HUDEP-2 (cell line): ENCODE results near the gene PTPN22.
A peak's percentile ranks its signal among the peaks of the same experiment; 100 is the strongest.

Experiments
- DNase-seq, 76 experiments: peaks; one replicate each; lab custom pipeline; 2025; ENCODE audit not compliant: unreplicated experiment in 76 of 76; lab: John Stamatoyannopoulos, UW

Gene PTPN22

DNA sequence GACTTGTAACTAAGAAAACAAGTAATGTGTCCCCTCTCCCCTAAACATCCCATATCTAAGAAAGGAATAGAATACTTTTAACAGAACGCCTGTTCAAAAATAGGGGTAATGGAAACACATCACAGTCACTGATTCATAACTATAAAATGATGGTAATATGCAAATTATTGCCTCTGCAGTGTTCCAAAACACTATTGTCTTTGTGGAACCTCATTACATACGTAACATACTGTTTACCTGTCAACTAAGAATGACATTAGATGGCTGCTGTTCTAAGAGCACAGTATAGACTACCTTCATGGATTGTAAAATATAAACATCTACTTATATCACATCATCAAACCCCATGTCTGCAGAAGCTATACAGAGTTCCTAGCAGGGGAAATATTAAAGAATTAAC lies 19.3 kb upstream of the PTPN22 start:
- no peak for DNase-seq

DNA sequence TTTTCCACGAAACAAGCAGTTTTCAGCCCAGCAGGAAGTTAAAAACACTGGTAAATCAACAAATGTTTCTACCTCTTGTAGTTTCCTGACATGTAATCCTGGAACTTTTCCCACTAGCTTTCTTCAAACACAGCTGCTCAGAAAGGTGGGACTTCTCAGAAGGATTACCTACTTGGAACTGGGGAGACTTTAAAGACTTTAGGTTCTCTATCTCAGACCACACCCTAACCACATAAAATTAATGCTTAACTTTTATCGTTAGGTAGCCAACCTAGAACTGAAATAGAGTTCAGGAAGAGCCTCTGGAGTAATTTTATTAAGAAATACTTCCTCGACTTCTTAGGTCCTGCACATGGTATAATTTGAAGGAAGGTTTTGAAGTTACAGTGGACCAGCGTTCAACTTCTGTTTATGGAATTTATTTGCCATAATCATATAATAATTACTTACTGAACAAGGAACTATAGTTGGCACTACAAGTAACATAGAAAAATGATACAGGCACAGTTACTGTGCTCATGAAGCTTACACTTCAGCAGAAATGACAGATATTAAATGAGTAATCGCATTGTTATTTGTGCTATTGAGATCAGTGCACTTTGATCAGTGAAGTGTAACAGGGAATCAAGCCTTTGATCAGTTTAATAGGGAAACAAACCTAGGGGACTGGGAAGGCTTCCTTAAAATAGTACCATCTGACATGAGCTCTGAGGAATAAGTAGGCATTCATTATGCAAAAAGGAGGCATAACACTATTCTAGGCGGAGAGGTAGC lies 16.1 kb upstream of the PTPN22 start, which contains the start of gene BCL2L15:
BCL2L15 (minus strand) TSS at position 180 of the 774 bp plus-strand sequence. CDS start 206 bp downstream, outside the sequence.
- DNase-seq, result peak in 3 of 76 experiments; percentile 19 to 52 (median 20)

DNA sequence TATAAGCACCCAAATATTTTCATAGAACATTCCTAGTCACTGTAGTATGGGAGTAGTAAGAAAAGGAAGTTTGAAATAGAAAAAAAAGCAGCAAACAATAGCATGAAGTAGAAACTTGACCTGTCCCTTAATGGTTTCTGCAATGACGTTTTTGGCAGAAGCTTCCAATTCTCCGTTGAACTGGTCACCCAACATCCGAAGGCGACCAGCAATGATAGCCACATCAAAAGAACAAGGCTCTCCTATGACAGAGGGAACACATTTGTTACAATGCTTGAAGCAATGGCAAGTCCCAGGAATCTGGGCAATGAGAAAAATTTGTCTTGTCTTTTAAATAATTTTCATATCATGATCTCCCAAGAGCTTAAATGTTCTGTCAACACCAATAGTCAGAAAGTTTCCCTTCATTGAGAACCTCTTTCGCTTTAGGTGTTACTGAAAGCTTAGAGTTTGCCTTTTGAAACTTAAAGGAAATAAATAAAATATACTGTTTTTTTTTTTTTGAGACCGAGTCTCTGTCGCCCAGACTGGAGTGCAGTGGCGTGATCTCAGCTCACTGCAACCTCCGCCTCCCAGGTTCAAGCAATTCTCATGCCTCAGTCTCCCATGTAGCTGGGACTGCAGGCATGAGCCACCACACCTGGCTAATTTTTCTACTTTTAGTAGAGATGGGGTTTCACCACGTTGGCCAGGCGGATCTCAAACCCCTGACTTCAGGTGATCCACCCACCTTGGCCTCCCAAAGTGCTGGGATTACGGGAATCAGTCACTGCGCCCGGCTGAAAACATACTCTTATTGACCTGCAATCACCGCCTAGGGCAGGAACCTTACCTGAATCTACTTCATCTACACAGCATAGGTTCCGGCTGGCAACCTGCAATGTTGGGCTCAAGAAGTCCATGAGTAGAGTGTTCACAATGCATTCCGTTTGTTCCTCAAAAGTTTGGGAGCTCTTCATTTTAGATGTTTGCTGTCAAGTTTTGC lies 15.2 kb upstream of the PTPN22 start:
- no peak for DNase-seq

DNA sequence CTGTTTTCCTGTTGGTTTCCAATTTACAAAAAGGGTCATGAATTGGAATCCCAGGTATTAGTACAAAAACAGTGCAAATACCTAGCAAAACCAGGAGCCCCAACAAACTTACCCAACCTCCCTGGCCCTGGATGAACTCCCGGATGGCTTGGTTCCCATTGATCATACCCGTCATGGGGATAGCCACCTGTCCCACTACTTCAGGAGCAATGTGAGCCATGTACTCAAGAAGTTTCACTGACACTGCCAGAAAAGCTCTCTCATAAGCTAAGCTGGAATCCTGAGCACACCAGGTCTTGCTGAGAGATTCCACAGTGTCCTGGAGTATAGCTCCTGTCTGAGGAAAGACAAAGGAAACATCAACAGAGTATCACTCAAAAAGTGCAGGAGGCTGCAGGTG lies 10.1 kb upstream of the PTPN22 start:
- DNase-seq, result no peak

DNA sequence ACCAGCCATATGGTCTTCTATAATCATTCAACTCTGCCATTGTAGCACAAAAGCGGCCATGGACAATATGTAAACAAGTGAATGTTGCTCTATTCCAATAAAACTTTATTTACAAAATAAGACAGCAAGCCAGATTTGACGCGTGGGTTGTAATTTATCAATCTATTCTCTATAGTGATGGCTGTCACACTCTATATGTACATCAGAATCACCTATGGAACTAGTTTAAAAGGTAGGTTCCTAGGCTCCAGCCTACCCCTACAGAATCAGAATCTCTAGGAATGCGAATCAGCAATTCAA lies 8.2 kb upstream of the PTPN22 start:
- DNase-seq, result no peak

DNA sequence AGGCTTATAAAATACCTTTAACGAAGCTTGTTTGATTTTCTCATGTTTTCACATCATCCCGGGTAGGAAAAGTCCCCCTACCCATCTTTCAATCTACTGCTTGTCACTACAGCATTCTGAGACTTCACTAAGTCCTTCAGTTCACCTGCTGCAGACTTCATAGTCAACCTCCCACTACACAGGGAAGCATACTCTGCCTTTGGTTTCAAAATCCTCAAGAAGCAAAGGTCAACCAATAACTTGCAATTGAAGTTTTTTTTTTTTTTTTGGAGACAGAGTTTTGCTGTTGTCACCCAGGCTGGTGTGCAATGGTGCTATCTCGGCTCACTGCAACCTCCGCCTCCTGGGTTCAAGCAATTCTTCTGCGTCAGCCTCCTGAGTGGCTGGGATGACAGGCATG lies 4.7 kb upstream of the PTPN22 start:
- DNase-seq, result no peak

DNA sequence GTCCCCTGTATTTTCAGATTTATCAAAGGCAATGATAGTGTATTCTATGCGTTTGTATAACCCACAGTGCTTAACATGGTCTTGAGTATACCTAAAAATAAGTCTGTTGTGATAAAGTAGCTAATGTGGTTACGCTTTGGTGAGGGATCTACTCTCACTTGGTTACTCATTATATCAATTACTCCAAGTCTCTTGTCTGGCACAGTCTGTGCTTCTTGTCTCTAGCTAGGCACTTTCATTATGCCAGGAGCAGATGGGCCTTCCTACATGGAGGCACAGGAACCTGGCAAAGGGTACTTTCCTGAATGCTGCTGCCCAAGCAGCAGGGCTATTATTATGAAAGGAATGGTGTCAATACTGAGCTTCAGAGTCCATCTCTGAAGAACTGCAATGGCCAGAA lies 4.2 kb upstream of the PTPN22 start:
- no peak for DNase-seq

DNA sequence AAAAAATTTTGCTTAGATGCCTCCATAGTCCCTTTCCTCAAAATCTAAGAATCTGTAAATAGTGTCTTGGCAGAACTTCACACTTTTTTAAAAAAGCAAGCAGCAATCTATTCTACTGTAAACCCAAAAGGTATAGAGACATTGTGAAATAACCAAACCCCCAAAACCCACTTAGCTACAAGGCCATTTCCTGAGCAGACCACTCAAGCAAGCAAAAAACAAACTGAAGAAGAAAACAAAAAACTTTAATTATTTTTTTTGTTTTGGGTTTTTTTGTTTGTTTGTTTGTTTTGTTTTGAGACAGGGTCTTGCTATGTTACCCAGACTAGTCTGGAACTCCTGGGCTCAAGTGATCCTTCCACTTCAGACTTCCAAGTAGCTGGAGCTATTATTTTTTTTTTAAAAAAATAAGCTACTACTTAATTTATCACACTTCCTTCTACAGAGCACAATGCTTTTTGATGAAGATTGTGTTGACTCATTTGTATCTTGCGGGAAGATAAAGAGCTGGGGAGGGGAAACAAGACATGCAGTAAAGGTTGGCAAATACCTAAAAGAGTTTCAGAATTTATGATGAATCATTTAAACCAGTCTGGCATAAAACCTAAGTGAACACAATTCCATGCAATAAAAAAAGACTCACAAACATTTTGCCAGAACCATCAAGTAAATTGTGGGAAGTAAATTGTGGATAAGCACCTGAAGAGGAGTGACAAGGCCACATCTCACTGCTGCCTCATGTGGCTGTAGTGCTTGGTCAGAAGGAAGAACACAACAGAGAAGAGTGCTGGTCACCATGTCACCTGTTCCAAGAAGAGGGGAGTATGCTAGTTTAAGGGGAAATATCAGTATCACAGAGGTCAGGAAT lies 2.7 kb upstream of the PTPN22 start:
- peak in 36 of 76 experiments; percentile 1 to 67 (median 26) for DNase-seq

DNA sequence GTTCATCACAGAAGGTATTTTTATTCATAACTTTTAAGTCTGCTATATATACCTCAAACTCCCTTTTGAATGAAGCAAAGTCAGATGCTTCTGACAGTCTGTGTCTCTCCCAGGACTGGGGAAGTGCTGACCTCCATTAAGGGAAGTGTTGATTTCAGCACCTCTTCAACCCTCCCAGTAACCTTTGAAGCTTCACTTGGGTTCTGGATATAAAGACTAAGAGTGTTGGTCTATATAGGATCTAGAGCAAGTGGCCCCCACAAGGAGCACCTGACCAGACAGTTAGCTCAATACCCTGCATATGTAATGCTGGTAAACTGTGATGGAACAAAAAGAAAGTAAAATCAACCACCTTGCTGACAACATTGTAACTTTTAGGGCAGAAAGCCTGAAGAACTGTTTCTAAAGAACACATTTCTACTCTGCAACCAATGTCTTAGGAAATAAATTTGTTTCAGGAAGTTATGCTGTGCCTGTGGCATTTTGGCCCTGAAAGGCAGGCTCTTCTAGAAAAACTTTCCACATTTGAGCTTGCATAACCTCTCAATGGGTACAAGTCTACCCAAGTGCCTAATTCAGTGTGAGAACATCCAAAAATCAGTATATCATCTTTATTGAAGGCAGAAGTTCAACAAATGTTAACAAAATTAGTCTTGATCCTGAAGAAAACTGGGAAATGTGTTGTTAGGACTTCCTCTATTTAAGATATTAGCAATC lies 865 bp upstream of the PTPN22 start:
- DNase-seq, result peak in 3 of 76 experiments; percentile 19 to 22 (median 20)

DNA sequence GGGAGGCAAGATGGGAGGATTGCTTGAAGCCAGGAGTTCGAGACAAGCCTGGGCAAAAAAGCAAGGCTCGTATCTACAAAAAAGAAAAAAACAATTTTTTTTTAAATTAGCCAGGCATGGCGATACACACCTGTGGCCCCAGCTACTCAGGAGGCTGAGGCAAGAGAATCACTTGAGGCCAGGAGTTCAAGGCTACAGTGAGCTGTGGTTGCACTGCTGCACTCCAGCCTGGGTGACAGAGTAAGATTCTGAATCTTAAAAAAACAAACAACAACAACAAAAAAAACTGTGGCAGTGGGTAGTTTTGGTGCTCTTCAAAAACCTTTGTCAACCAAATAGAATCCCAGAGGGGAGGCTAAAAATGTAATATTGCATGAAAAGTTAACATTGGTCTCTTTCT lies 734 bp downstream of the PTPN22 start:
- DNase-seq, result no peak

DNA sequence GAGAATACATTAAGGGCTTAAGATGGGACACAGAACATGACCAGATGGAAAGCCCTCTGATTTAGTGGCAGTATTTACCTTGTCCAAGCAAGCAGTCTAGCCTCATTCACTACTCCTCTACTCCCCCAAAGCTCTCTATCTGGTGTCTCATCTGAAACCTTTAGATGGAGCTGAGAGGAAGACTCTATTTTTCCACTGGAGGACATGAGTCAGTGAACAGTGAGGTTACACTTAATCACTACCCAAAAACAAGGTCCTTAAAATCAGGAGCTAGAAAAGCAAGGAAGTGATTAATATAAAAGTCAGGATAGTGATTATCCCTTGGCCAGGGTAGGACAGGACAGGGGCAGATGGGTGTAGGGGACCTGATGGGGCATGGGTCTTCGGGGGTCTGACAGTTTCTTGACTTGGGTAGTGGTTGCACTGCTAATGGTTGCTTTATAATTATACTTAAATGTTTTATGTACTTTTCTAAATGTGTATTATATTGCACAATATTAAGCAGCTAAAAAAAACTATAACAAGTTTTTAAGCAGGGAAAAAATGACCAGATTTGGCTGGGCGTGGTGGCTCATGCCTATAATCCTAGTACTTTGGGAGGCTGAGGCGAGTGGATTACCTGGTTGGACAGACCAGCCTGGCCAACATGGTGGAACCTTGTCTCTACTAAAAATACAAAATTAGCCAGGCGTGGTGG lies 3.0 kb downstream of the PTPN22 start:
- peak in 8 of 76 experiments; percentile 8 to 42 (median 15) for DNase-seq

DNA sequence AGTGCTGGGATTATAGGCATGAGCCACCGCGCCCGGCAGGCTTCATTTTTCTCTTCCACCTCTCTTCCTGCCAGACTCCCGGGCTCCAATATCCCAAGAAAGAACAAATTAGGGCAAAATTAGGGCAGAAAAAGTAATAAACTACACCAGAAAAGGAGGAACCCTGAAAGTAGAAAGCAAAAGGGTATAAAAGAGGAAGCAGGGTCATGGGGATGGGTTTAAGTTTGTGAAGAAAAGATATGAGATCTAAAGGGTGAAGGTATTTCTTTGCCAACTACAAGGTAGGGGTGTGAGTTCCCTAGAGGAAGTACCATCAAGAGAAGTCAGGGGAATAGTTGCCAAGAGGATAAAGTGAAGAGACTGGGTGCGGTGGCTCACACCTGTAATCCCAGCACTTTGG lies 9.9 kb downstream of the PTPN22 start:
- no peak for DNase-seq

DNA sequence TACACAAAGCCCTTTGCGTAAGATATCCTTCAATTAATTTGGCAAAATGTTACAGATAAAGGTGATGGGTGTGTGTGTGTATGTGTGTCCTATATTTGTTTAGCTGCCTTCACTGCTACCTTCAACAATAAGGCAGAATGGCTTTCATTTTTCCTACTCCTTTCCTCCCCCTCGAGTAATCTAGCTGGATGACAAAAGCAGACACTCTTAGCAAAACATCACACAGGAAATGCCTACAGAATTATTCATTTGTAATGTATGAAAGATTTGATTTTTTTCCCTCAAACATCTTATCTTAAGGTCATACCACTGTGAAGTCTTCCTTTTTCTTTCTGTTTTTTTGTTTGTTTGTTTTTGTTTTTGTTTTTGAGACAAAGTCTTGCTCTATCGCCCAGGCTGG lies 10.6 kb downstream of the PTPN22 start:
- no peak for DNase-seq

DNA sequence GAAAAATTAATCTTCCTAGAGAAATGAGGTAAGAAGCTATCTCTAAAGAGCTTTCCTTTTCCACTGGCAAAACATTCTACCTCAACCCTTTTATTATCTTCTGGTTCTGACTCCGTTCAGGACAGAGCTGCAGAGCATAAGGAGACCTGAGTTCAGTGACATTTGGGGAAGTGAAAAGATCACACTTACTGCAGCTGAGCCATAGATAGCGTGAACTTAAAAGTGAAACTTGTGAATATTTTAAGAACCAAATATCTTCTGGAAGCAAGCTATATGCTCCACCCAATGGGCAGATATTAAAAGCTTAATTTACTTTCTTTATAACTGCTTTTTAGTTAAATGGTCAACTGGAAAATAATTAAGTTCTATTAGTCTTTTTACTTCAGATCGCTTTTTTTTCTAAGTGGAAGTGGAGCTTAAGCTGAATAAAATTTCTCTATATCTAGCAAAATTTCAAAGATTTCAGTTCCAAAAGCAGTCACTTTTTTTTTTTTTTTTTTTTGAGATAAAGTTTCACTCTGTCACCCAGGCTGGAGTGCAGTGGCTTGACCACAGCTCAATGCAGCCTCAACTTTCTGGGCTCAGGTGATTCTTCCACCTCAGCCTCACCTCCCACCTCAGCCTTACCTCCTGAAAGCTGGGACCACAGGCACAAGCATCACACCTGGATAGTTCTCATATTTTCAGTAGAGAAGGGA lies 11.9 kb downstream of the PTPN22 start:
- DNase-seq, result peak in 2 of 76 experiments; percentile 12 to 17

DNA sequence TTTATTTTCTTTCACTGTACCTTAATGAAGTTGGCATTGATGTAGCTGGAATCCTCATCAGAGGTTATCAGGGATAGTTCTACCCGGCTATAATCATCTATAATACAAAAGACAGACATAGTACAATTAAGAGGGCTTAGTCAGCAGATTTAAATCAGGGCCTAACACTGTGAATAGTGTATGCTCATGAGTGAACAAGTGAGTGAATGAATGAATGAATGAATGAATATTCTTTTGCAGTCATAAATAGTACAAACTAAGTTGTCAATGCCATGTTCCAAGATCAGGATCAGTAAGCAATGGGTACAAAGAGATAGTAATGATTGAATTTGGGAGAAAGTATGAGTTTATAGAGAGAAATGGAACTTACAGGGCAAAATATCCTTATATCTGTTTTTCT lies 12.5 kb downstream of the PTPN22 start:
- DNase-seq, result no peak

DNA sequence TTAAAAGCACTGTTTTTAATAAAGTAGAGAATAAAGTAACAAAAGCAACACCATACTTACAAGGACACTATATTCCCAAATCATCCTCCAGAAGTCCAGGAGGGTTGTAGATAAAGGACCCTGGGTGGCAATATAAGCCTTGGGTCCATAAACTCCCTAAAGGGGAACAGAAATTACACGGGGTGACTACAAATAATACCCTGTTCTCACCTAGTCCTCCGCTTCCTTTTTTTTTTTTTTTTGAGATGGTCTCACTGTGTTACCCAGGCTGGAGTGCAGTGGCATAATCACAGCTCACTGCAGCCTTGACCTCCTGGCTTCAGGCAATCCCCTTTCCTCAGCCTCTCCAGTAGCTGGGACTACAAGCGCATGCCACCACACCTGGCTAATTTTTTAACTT lies 13.1 kb downstream of the PTPN22 start:
- no peak for DNase-seq

DNA sequence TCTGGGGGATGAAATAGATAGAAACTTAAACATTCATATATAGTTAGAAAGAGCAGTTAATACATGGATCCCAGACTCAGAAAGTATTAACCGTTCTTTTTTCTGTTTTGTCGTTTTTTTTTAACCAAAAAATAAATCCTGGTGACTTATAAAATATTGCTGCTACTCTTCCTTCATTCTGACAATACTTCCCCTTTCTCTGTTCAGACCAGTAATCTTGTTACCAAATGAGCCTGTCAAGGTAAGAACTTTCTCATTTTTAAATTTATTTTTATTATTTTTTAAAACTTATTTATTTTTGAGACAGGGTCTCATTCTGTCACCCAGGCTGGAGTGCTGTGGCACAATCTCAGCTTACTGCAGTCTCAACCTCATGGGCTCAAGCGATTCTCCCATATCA lies 13.7 kb downstream of the PTPN22 start:
- DNase-seq, result no peak

DNA sequence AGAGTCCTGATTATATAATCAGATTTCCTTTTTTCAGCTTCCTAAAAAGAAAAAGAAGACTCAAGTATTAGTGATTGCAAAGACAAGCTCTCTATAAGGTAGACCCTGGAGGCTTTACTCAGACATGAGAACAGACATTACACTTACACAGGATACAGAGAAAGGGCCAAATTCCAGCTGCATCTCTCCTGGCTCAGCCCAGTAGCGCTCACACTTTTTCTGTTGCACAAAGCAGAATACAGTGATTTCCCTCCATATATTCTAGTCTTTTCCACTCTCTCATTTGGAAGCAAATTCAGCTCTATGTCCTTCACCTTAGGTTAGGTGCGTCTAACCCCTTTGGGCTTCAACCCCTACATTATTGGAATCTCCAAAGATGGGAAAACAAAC lies 15.1 kb downstream of the PTPN22 start:
- no peak for DNase-seq
